CD4-positive, alpha-beta T cell treated with Interleukin-10 for 1 hour (primary cell): ENCODE measurements around the gene COX6B1.
"Not testable (repeated sequence)": the region's sequence is repeated elsewhere in the genome, so short reads cannot be mapped to it uniquely, and the experiment has no call there.

Experiments
- DNase-seq: peaks from one replicate; pipeline ENCODE4 v3.0.0-alpha.2; 2020

COX6B1 gene

DNA sequence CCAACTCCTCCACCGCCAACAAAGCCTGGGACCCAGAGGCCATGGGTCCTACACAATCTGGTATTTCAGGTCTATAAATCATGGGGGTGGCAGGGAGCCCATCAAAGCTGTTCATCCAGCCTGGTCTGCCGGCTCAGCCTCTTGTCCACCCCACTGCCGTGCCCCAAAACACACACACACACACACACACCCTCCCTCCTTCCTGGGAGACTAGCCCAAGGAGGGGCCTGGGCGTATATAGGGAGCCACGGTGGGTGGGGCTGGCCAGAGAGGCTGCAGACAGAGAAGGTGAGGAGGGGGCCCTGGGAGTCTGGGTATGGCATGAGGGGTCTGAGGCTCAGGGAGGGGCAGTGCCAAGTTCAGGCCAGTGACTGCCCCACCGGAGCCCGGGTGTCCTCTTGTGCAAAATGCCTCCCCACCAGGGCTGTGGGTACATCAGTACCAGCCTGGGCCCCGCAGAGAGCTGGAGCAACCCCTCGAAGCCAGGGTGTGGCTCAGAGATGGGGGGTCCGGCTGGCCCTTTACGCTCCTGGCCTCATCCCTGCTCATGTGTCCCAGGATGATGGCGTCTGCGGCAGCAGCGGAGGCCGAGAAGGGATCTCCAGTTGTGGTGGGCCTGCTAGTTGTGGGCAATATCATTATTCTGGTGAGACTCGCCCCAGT is 18.3 kb downstream of the COX6B1 start, which contains the start of gene UPK1A:
Gene UPK1A, plus strand, starts transcription at position 267 of the 663 bp plus-strand sequence. Its CDS starts 296 bp downstream, at position 563.
- no peak for DNase-seq

DNA sequence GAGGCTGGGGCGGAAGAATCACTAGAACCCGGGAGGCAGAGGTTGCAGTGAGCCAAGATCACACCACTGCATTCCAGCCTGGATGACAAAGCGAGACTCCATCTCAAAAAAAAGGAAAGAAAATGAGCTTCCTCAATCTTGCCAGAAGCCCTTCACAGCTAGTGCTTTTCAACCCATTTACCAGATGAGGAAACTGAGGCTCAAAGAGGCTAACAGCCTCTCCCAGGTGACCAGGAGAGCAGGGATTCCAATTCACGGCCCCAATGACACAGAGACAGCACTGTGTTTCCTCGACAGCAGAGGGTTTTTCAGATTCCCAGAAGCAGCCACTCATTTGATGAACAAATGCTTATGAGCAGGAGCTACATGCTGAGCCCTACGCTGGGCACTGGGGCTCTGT is 21.4 kb downstream of the COX6B1 start:
- DNase-seq = no peak

DNA sequence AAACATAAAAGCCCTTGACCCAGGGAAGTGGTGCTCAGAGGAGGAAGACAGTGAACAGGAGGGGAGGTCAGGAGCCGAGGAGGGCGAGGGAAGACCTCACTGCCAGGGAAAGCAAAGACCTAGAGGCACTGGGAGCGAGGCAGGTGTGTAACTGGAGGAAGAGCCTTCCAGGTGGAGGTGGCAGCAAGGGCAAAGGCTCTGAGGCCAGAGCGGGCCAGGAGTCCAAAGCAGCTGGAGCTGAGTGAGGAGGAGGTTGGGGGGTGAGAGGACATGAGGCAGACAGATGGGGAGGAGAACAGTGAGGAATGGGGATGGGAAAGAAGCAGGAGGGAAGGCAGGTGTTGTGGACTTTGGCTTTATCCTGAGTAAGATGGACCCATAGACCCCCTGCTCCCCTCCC is 21.9 kb downstream of the COX6B1 start:
- no peak for DNase-seq

DNA sequence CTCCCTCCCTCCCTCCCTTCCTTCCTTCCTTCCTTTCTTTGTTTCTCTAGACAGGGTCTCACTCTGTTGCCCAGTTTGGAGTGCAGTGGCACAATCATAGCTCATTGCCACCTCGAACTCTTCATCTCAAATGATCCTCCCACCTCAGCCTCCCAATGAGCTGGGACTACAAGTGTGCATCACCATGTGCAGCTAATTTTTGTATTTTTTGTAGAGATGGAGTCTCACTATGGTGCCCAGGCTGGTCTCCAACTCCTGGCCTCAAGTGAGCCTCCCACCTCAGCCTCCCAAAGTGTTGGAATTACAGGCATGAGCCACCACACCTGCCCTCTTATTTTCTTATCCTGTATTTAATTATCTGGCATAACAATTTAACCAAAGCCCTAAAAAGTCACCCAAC is 22.6 kb downstream of the COX6B1 start:
- no peak for DNase-seq

DNA sequence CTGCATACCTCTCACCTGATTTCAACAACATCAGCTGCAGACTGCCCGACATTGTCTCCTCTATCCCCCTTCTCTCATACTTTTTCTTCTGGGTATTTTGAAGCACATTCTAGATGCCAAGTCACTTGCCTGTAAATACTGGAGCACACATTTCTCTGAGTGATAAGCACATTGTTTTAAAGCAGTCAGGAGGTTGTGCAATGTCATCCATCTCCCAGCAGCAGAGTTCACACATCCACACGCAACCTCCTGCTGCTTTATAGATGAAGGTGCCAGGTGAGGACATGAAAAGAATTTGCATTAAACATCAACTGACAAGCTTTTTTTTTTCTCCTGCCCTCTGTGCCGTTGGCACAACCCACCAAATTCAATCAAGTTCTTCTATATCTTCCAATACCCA is 23.7 kb downstream of the COX6B1 start:
- DNase-seq = no peak

DNA sequence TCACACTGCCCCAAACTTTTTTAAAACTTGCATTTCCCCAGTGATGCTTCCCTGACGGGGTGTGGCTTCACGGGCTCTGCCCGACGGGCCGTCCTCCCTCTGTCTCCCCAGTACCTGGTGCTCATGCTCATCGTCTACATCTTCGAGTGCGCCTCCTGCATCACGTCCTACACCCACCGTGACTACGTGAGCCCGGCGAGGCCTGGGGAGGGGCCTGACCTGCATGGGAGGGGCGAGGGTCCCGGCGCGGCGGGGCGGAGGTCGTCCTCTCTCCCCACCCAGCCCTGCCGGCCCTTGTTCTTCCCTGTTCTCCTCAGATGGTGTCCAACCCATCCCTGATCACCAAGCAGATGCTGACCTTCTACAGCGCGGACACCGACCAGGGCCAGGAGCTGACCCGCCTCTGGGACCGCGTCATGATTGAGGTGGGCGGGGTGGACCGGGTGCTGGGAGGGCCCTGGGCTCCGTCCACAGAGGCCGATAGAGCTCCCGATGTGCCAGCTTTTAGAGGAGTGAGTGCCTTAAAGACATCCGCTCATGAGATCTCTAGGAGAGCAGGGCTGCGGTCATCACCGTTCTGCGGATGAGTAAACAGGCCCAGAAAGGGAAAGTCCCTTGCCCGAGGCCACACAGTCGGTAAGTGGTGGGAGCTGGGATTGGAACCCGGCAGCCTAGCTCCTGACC is 25.1 kb downstream of the COX6B1 start:
- peak; percentile 46 for DNase-seq

DNA sequence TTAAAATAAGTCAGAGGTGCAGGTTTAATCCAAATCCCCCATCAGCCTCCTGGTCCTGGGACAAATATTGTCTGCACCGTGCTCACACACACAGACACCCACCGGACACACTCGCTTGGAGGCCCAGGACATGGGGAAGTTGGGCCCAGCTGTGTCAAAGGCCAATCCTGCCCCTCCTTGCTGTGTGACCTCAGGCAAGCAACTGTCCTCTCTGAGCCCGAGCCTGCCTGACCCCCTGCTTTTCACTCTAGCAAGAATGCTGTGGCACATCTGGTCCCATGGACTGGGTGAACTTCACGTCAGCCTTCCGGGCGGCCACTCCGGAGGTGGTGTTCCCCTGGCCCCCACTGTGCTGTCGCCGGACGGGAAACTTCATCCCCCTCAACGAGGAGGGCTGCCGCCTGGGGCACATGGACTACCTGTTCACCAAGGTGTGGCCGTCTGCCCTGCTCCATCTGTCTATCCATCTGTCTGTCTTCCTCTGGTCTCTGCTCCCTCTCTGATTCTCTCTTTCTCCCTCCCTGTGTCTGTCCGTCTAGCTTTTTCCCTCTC is 27.5 kb downstream of the COX6B1 start:
- no peak for DNase-seq

DNA sequence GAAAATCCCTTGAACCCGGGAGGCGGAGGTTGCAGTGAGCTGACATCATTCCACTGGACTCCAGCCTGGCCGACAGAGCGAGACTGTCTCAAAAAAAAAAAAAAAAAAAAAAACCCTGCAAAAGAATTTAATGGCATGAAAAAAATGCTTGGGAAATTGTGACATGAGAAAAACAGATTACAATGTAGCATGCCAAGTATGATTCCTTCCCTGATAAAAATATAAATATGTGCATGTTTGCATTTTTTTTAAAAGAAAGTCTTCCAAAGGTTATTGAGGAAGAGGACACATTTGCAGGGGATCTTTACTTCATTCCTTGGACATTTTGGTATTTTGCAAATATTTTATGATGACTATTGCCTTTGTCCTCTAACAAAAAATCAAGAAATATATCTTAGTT is 41.7 kb downstream of the COX6B1 start:
- DNase-seq = no peak

DNA sequence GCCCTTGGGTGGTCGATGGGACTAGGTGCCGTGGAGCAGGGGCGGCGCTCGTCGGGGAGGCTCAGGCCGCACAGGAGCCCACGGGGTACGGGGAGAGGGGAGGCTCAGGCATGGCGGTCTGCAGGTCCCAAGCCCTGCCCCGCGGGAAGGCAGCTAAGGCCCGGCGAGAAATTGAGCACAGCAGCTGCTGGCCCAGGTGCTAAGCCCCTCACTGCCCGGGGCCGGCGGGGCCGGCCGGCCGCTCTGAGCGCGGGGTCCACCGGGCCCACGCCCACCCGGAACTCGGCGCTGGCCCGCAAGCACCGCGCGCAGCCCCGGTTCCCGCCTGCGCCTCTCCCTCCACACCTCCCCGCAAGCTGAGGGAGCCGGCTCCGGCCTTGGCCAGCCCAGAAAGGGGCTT is 43.0 kb downstream of the COX6B1 start:
- not testable (repeated sequence) for DNase-seq

DNA sequence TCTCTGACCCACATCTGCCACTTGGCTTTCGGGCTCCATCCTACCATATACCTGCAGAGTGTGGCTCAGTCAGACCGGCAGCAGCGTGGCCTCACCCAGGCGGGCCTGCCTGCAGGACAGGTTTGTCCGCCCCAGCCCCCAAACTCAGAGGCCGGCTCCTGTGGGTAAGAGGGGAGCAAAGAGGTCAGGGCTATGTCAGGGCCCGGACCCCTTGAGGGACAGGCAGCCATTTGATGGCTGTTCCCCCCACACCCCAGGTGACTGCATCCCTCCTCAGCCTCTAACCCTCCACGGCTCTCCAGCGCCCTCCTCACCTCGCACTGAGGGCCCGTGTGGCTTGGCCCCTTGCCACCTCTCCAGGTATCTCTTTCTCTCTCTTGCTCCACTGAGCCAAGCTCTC is 43.9 kb downstream of the COX6B1 start:
- DNase-seq = no peak

DNA sequence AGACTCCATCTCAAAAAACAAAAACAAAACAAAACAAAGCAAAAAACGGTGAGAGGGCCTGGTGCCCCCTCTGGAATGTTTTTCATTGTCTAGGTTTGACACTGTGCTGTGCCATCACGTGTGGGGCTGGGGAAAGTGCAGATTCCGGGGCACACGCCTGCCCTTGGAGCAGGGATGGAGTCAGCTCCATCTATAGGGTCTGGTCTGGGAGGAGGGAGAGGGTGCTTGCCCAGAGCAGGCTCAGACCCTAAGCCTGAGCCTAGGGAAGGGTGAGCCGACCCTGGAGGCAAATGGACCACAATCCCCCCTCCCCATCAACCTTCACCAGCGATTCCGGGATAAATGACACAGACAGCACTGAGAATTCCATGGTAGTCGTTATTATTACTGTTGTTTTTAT is 45.3 kb downstream of the COX6B1 start:
- no peak for DNase-seq

DNA sequence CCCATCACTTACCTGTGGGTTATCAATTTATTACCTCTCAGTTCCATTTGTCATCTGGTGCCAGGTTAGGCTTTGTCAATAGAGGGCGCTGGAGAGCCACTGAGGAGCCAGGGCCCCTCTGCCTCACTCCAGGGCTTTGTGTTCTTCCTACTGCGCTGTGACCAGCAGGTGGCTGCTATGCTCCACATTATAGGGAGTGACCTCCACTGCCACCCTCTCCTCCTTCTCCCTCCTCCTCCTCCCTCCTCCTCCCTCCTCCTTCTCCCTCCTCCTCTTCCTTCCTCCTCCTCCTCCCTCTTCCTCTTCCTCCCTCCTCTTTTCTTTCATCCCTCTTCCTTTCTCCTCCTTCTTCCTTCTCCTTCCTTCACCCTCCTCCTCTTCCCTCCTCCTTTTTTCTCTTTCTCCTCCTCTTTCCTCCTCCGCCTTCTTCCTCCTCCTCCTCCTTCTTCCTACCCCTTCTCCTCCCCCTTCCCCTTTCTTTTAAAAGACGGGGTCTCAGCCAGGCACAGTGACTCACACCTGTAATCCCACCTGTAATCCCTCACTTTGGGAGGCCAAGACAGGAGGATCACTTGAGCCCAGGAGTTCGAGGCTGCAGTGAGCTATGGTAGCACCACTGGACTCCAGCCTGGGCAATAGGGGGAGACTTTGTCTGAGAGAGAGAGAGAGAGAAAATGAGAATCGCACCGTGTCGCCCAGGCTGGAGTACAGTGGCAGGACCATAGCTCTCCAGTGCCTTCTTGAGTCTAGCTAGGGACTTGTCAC is 45.9 kb downstream of the COX6B1 start:
- DNase-seq = peak; percentile 94

DNA sequence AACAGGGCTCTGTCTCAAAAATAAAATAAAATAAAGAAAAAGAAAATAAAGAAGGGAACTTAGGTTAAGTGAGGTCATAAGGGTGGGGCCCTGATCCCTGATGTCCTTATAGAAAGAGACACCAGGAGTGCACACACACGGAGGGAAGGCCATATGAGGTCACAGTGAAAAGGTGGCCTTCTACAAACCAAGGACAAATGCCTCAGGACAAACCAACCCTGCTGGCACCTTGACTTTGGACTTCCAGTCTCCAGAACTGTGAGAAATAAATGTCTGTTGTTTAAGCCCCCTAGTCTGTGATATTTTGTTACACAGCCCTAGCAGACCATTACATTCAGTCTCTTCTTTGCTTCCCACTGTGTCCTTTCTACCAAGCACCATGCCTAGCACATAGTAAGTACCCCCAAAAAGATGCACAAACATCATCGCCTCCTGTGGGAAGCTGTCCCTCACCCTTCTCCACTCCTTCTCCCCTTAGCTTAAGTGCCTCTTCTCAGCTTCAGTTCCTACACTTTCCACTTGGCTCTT is 47.8 kb downstream of the COX6B1 start:
- DNase-seq = no peak

DNA sequence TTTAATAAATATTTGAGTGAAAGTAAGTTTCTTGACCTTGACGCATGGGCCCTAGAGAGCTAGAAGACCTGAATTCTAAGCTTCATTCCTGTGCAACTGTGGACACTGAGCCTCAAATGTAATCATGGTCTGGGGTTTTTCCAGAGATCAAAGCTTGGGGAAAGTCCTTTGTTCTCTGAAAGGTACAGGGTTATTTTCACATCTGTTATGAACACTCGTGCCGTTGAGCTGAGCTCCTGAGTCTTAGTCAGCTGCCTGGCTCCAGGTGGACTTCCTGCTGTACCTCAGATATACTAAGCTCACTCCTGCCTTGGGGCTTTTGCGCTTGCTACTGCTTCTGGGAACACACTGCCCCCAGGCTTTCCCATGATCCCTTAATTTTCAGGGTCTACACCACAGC is 48.7 kb downstream of the COX6B1 start:
- DNase-seq = no peak

DNA sequence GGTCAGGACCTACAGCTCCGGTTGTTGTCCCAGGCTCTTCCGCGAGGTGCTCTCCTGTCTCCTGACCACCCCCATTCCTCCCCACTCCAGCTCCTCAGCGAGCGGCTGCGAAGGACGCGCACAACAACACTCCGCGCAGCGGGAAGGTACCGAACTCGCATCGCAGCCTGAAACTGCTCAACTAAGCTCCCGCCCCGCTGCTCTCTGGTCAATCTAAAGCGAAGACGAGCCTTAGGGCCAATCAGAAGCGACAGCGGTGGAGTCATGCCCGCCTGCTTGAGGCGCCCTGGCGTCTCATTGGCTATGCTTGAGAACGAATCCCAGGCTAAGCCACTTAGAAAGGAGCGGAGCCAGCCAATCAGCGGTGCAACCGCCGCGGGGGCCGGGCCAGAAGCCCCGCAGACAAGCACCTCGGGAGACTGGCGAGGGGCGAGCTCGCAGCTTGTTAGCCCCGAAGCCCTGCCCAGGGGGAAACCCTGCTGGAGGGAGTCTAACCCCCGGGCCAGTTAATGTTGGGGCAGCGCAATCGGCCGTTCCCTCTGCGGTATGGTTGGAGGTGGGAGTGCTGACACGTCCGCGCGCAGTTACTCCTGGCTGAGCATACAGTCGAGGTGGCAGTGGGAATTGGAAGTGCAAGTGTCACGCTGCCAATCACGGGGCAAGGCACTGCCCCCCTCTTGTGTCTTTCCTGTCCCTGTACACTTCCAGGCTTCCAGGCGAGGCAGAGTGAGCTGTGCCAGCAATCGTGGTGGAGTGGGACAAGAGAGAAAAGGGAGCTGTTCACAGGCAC is 54.3 kb downstream of the COX6B1 start:
- DNase-seq = peak; percentile 97

DNA sequence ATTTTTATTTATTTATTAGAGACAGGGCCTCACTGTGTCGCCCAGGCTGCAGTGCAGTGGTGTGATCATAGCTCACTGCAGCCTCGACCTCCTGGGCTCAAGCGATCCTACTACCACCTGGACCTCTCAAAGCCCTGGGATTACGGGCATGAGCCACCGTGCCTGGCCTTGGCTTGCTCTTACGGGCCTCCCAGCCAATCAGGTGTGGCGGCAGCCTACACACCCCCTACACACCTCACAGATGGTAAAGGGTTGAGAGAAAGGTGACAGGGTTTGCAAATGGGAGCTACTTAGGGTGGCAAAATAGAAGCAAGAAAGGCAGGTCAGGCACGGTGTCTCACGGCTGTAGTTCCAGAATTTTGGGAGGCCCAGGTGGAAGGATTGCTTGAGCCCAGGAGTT is 55.2 kb downstream of the COX6B1 start:
- DNase-seq = no peak

DNA sequence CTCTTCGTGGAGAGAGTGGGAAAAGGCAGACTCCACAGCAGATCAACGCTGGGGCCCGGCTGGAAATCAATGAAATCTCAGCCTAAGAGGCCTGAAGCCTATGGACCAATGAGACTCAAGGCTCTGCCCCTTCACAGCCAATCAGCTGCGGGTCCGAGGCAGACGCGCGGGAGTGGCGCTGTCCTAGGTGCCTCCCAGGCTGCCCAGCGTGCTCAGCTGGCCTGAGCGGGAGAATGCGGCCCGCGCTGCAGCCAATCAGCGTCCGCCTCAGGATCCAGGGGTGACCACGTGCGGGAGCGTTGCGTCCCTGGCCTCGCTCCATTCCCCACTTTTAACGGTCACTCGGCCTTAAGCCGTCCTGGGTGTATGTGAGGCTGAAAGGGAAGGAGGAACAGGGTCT is 56.1 kb downstream of the COX6B1 start, which contains the start of gene ZBTB32:
Gene ZBTB32, plus strand, starts transcription at position 341 of the 400 bp plus-strand sequence. CDS start 10,069 bp downstream, outside the sequence.
- no peak for DNase-seq
